NOMO-1 (cell line): ENCODE results near the gene RMI2.

Experiments
- DNase-seq, 2 experiments: peaks; one replicate each; lab custom pipeline; 2025; ENCODE audit not compliant: unreplicated experiment in 2 of 2; lab: John Stamatoyannopoulos, UW

RMI2 gene

DNA sequence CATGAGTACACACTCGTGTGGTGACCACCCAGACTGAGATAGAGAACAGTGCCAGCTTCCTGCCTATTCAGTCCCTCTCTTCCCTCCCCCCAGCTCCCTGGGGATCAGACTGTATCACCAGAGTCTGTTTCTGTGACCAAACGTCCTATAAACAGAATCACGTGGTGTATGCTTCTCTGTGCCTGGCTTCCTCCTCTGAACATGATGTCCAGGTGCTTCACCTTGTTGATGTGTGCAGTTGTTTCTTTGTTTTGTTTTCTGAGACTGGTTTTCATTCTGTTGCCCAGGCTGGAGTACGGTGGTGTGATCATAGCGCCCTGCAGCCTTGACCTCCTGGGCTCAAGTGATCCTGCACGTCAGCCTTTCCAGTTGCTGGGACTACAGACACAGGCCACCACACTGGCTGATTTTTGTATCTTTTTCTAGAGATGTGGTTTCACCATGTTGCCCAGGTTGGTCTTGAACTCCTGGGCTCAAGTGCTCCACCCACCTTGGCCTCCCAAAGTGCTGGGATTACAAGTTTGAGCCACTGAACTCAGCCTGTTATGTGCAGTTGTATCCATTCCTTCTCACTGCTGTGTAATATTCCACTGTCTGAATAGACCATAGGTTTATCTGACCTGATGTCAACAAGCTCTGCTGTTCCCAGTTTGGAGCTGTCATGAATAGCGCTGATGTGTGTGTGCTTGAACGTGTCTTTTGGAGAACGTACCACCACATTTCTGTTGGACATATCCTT lies 35.2 kb upstream of the RMI2 start:
- DNase-seq = no peak

DNA sequence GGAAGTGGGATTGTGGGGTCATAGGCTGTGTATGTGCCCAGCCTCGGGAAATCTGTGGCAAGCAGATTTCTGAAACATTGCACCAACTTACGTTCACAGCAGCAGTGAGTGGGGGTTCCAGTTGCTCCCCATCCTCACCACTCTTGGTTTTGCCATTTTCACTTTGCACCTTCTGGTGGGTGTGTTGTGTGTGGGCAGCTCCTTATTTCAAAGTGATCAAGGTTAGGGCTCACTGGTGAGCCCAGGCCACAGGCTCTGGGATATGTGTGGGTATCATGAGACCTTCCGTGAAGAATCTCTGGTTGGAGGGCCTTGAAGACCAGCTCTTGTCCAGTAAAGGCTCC lies 34.7 kb upstream of the RMI2 start:
- DNase-seq = no peak

DNA sequence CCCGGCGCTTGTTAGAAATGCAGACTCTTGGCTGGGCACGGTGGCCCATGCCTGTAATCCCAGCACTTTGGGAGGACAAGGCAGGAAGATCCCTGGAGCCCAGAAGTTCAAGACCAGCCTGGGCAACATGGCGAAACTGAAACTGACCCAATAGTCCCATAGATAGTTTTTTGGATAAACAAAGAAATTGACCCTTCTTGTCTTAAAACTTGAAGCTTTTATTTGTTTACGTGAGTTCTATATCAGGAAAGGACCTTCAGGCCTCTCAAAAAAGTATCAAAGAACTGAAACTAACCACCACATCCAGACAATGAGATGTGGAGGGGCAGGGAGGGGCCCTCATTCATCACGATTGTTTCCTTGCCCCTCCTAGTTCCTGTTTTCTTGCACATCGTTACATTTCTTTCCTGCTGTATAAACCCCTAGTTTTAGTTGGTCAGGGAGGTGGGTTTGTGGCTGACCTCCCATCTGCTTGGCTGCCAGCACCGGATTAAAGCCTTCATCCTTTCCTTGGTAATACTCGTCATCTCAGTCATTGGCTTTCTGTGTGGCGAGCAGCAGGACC lies 34.2 kb upstream of the RMI2 start:
- peak; percentile 92 to 96 for DNase-seq

DNA sequence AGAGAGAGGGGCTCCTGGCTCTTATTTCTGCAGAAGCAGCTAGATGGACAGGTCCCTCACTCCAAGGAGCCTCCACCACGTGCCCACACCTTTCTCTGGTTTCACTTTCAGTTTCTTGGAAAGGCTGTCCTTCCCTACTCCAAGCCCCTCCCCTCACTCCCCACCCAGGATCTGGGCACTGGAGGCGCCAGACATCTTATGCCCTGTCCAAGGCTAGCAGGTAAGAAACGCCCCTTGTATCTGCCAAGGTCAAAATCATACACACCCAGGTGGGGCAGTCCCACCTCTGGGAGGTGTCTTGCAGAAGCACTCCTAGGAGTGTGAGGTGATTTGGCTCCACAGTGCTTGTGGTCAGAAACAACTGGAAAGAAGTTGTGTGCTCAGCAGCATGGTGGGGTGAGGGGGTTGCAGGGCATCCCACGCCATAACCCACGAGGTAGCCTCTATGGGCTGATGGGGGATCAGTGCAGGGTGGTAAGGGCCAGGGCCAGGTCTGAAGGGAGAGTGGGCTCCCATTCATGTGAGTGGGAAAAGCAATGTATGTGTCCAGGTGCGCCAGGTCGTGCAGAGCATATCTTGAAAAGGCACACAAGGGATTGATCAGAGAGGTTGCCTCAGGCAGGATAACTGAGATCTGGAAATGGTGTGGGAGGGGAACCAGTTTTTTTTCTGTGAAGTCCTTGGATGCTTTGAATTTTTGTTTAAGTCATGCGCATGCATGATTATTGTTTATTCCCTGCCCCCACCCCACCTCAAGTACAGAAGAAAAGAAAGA lies 32.4 kb upstream of the RMI2 start:
- DNase-seq = no peak

DNA sequence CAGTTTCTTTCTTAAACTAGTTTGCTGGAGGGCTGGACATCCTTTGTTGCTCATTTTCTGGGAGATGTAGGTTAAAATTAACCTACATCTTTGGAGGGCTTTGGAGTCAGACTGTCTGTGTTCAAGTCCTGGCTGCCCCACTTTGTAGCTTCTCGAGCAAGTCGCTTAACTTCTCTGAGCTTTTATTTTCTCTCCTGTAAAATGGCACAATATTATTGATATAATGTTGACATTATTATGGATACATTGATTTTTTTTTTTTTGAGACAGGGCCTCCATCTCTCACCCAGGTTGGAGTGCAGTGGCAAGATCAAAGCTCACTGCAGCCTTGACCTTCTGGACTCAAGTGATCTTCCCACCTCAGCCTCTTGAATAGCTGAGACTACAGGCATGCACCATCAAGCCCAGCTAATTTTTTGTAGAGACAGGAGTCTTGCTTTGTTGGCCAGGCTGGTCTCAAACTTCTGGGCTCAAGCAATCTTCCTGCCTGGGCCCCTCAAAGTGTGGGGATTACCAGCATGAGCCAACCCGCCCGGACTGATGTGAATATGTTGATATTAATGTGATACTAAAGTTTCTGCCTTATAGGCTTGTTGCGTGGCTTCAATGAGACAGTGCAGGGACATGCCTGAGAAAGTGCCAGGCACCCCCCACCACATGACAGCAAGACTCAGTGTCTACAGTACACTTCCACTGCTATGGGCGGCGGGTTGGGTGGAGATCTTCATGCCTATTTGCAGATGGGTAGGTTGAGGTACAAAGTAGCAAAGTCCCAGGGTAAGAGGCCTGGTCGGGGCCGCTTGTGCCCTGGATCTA lies 31.6 kb upstream of the RMI2 start:
- DNase-seq = no peak

DNA sequence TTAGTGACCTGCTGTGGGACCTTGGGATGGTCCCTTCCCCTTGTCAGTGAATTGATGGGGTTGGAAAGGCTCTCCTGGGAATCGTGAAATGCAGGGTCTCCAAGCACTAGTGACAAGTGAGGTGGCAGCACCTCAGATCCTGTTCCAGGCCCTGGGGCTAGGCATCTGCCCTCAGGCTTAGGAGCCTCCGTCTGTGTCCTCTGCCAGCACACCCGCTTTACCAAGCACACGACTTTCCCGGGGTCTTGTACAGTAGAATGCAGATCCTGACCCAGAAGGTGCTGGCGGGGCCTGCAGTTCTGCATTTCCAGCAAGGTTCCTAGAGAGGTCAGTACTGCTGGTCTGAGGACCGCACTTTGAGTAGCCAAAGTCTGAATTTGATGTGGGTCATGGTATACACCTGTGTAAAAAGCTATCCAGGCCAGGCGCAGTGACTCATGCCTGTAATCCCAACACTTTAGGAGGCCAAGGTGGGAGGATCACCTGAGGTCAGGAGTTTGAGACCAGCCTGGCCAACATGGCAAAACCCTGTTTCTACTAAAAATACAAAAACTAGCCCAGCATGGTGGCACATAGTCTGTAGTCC lies 30.9 kb upstream of the RMI2 start:
- DNase-seq = no peak

DNA sequence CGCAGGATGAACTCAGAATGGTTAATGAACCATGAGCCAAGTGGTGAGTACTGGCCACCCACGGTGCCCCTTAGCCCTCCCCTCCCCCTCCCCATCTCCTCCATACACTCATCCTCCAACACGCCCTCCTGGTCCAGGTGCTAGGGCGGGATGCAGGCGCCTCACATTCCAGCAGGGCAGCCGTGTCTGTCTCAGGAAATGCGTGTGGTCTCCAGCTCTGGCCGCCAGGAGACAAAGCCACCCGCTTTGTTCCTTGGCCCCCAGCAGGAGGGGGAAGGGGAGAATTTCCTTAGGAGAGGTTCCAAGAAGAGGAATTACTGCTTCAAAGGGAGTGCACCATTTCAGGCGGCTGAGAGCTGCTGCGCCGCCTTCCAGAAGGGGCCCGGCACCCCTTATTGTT lies 29.7 kb upstream of the RMI2 start:
- no peak for DNase-seq

DNA sequence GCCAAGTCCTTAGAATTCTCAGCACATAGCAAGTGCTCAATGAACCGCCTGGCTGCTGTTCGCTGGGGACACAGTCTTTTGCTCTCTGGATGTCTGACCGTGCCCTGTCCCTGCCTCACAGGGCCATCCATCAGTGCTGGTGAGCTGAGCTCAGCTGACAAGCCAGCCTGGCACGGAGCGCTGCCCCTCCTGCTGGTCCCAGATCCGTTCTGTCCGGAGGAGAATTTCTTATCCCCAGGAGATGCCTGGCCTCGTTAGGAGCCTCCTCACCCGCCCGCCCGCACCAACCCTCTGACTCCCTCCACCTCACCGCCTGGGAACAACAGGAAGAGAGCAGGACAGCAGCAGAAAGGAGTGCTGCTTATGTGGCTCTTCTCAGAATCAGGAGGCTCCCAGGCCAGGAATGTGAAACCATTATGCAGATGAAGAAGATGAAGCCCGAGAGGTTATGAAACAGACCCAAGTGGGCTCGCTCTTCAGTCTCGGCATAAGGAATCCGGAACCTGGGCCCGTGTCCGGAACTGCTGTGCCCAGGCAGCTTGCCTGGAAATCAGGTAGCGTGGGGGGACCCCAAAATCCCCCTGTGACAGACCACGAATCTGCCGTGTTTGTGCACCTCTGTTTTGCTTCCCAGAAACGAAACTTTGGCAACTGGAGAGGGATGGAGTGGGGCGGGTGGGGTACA lies 28.8 kb upstream of the RMI2 start:
- DNase-seq = no peak

DNA sequence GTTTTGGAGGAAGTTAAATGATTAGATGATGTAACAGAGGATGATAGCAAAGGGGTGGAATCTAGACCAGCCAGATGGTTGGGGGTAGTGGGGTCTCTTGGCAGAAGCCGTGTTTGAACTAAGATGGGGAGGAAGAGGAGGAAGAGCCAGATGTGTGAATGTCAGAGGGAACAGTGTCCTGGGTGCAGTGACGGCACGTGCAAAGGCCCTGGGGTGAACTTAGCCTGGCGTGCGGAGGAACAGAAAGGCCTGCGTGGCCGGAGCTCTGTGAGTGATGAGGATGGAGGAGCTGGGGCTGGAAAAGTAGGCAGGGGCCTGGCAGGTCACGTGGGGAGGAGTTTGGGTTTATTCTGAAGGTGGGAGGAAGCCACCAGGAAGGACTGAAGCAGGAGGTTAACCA lies 26.4 kb upstream of the RMI2 start:
- no peak for DNase-seq

DNA sequence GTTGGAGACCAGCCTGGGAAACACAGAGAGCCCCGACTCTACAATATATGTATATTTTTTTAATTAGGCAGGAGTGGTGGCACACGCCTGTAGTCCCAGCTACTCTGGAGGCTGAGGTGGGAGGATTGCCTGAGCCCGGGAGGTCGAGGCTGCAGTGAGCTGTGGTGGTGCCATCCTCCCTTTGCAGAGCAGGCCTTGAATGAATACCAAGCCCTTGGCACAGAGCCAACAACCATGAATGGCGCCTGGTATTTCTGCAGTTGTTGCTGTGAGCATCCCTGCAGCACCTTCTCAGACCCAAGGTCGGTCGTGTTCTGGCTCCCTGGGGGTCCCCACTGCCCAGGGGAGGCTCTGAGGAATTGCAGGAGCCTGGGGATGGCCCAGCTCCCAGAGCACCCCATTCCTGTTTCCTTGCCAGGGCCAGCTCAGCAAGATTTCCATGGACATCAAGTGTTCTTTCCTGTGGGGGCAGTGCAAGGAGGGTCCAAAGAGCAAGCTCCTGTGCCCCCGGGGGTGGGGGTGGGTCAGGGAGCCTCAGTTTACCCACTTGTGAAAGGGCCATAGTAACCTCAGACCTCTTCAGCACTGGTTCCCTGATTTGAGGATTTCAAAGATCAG lies 25.6 kb upstream of the RMI2 start:
- DNase-seq = no peak

DNA sequence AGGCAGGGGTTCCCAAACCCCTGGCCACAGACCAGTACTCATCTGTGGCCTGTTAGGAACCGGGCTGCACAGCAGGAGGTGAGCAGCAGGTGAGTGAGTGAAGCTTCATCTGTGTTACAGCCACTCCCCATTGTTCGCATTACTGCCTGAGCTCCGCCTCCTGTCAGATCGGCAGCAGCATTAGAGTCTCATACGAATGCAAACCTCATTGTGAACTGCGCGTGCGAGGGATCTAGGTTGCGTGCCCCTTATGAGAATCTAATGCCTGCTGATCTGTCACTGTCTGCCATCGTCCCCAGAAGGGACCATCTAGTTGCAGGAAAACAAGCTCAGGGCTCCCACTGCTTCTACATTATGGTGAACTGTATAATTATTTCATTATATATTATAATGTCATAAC lies 25.1 kb upstream of the RMI2 start:
- no peak for DNase-seq

DNA sequence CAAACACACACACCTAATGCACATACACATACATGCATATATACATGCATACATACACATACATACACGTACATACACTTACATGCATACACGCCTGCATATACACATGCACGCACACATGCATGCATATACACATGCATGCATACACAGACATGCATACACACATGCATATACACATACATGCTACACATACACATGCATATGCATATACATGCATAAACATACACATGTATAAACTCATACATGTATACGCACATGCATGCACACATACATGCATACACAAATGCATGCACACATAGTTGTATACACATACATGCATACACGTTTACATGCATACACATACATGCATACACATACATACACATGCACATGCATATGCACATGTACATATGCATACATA lies 23.6 kb upstream of the RMI2 start:
- DNase-seq = no peak

DNA sequence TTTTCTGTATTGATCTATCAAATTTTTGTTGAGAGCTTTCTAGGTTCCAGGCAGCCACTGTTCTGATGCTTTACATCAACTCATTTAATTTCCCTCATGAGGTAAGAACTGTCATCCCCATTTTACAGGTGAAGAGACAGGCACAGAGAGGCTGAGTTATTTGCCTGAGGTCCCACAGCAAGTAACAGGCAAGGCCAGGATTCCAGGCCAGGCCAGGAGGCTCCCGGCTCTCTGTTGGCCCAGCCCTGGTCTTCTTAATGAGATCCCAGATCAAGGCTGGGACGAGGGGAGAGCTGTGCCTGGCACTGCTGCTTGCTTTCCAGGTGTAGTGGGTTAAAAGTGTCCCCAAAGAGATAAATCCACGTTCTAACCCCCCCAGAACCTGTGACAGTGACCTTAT lies 22.4 kb upstream of the RMI2 start:
- no peak for DNase-seq

DNA sequence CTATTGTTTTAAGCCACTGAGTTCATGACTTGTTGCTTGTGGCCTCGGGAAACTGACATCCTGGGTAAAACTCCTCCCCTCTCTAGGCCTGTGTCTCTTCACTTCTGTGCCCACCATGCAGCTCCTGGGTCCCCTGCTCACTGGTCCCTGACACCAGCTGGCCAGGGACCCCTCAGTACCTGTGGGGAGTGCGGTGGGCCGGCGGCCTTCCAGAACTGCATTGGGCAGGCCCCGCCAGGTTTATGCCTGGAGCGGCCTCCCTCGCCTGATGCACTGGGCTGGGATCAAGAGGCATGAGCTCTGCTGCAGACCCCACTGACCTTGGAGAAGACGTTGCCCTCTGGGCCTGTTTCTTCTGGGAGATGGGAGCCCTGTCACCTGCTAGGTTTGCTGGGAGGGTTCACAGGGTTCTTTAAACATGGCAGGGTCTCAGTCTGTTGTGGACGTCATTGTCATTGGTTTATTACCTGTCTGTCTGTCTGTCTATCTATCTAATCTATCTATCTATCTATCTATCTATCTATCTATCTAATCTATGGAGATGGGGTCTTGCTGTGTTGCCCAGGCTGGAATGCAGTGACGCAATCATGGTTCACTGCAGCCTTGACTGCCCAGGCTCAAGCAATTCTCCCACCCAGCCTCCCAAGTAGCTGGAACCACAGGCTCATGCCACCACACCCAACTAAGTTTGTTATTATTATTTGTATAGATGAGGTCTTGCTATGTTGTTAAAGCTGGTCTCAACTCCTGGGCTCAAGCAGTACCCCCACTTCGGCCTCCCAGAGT lies 21.5 kb upstream of the RMI2 start:
- no peak for DNase-seq

DNA sequence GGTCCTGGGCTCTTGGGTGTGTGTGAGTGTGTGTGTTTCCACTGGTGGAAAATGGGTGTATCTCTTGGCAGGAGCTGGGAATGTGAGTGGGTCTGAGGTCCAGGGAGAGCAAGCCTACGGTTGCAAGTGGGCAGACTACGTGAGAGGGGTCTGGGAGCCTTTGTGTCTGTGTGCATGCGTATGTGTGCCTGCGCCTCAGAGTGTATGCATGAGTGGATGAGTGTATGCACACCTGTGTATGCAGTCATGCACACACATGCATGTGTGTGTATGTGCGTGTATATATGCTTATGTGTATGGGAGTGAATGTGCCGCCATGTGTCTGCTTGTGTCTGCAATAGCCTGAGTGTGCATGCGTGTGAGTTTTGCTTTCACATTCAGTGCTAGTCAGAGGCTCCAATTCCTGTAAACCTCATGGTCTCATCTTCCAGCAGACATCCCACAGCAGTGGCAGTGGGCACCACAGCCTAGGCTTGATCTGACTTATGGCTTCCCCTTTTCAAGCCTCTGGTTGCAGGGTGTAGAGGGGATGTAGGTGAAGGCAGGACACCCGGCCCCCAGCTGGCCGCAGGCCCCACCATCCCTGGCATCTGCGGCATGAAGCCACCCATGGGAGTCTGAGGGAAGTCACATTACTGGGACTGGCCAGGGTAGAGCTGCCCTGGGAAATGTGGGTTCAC lies 19.7 kb upstream of the RMI2 start:
- DNase-seq = peak in 1 of 2 experiments; percentile 32

DNA sequence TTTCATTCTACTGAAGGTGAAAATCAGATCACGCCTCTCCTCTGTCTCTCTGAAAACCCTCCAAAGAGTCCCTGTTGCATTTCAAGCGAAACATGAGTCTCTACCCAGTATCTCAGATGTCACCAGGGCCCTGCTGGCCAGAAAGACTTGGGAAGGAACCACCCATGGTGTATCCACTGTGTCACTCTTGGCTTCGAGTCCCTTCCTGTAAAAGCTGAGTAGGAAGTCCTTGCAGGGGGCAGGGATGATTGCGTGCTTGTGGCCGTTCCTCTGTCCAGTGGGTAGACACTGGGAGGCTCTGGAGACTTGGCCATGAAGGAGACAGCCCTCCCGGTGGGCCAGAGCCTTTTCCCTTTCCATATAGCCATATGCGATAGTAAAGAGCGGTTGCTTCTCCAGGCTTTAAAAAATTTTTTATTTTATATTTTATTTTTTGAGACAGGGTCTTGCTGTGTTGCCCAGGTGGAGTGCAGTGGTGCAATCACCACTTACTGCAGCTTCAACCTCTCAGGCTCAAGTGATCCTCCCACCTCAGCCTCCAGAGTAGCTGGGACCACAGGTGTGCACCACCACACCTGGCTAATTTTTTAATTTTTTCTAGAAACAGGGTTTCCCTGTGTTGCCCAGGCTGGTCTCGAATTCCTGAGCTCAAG lies 19.0 kb upstream of the RMI2 start:
- no peak for DNase-seq

DNA sequence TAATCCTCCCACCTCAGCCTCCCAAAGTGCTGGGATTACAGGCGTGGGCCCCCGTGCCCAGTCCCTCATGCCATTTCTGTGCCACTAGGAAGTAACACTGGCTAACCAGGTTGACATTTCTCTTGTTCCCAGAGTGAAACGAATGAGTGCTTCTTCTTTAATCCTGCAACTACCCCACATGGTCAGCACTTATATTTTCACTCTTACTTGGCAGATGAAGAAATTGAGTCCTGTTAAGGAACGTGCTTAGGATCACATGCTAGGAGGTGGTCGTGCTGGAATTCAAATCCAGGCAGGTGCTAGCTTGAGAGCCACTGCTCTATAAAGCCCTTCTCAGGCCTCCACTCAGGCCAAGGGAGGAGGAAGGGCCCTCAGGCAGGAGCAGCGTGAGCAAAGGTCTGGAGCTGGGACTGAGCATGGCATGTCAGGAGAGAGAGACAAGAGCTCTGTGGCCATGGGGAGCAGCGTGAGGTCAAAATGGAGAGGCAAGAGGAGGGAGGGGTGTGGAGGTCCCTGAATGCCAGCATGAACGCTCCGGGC lies 18.5 kb upstream of the RMI2 start:
- DNase-seq = no peak
